Natural killer cell (primary cell): ENCODE results near the gene SHB. TPM values are rescaled to one million over a fixed set of nuclear protein-coding genes. Genes with fewer than 3 reads are reported as not detected.

Experiments used
- ATAC-seq, 3 donors: fragments of 150-1000 bp in 2 of 3; fragments of 200-7000 bp in 1 of 3; cut with Tn5 transposase; 1 replicate in 1 of 3; 2 replicates in 2 of 3; pipeline ENCODE4 v1.10.0; 2021; ENCODE audit warnings: mild to moderate bottlenecking in 2 of 3, moderate library complexity in 2 of 3
- DNase-seq, 2 donors: peaks; one replicate each; pipeline versions ENCODE4 v3.0.0 to v3.0.0-alpha.2; 2013 to 2021; ENCODE audit warnings: mixed read lengths in 1 of 2
- H3K27ac ChIP-seq: one replicate; pipeline ENCODE4 v1.5.1; 2013; ENCODE audit warnings: mild to moderate bottlenecking, low read length
- H3K27me3 ChIP-seq: one replicate; pipeline ENCODE4 v1.6.1; 2013; ENCODE audit warnings: low read length; ENCODE audit not compliant: control insufficient read depth, insufficient read depth
- H3K36me3 ChIP-seq: one replicate; pipeline ENCODE4 v1.6.1; 2013; ENCODE audit warnings: low read length; ENCODE audit not compliant: control insufficient read depth, insufficient read depth
- H3K4me1 ChIP-seq: one replicate; pipeline ENCODE4 v1.6.1; 2013; ENCODE audit warnings: low read length; ENCODE audit not compliant: control insufficient read depth, insufficient read depth
- H3K4me3 ChIP-seq: one replicate; pipeline ENCODE4 v1.5.1; 2013; ENCODE audit warnings: low read length
- H3K9me3 ChIP-seq: one replicate; pipeline ENCODE4 v1.6.1; 2013; ENCODE audit warnings: low read length; ENCODE audit not compliant: control insufficient read depth, insufficient read depth
- H3K27ac Mint-ChIP-seq, 2 donors: one replicate each; pipeline ENCODE4 v1.8.0; 2022; ENCODE audit warnings: mild to moderate bottlenecking in 2 of 2, mixed read lengths in 2 of 2, moderate library complexity in 1 of 2
- H3K27me3 Mint-ChIP-seq, 2 donors: one replicate each; pipeline ENCODE4 v1.8.0; 2022; ENCODE audit warnings: low read depth in 2 of 2, mixed read lengths in 2 of 2
- H3K36me3 Mint-ChIP-seq: one replicate; pipeline ENCODE4 v1.8.0; 2022; ENCODE audit warnings: mixed read lengths
- H3K4me1 Mint-ChIP-seq, 2 donors: one replicate each; pipeline ENCODE4 v1.8.0; 2022; ENCODE audit warnings: mixed read lengths in 2 of 2
- H3K4me3 Mint-ChIP-seq: one replicate; pipeline ENCODE4 v1.8.0; 2022; ENCODE audit warnings: mild to moderate bottlenecking, moderate library complexity, mixed read lengths
- H3K9me3 Mint-ChIP-seq, 2 donors: one replicate each; pipeline ENCODE4 v1.8.0; 2022; ENCODE audit warnings: mixed read lengths in 2 of 2
- WGBS: methylation state at CpG from one replicate; pipeline ENCODE4 v1.1.7; 2013; ENCODE audit warnings: missing lambda C conversion rate; ENCODE audit not compliant: insufficient coverage; 5-methylcytosine and 5-hydroxymethylcytosine counted together
- intact Hi-C: fragments of 100-400 bp; cut with micrococcal nuclease; formaldehyde crosslinking; loops from one replicate; pipeline ENCODE4 v1.14.2; 2022
- total RNA-seq, 4 donors: library from RNA; stranded (reverse); fragments of 120-200 nt in 1 of 4; gene quantifications; one replicate each; pipeline versions ENCODE4 v1.2.3 to v1.2.4, GENCODE V29; 2013 to 2022
- TF ChIP-seq, protein P1 (sequence below): fragments of 200-600 bp; IDR thresholded peaks from one replicate; pipeline ENCODE4 v1.8.0; 2022; ENCODE audit warnings: antibody characterized with exemption

Gene SHB
- total RNA-seq, 3 donors from 2014 or later (not counting 1 experiment from before 2014, with no cell fraction given): 2.7 to 7.1 (median 2.9) TPM

DNA sequence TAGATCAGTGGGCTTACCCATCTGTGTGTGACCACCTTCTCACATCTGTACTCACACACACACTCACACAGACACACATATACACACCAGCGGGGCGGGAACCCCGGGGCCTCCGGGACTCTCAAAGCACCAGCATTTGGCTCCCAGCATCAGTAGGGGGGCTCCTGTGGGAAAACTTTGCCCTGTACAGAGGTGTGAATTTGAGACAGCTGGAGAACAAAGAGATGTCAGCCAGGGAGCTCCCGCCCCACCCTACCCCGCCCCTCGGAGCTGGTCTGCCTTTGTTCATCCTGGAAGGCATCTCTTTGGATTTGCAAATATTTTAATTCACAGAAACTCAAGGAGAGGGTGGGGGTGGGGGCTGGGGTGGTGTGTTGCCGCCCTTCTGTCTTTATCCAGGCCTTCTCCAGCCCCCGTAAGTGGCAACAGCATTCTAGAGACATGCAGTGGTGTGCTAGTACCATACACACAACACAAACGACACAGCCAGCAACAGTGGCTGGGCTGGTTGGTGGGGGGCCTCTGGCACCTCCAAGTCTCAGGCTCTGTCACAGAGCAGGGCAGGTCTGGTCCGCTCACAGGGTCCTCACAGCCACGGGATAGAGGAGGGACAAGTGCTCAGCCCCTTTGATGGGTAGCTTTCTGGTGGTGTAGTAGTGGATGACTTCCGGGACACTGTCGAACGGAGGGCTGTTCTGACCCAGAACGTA, 149.6 kb downstream of the SHB start:
- TF ChIP-seq, protein P1, sequence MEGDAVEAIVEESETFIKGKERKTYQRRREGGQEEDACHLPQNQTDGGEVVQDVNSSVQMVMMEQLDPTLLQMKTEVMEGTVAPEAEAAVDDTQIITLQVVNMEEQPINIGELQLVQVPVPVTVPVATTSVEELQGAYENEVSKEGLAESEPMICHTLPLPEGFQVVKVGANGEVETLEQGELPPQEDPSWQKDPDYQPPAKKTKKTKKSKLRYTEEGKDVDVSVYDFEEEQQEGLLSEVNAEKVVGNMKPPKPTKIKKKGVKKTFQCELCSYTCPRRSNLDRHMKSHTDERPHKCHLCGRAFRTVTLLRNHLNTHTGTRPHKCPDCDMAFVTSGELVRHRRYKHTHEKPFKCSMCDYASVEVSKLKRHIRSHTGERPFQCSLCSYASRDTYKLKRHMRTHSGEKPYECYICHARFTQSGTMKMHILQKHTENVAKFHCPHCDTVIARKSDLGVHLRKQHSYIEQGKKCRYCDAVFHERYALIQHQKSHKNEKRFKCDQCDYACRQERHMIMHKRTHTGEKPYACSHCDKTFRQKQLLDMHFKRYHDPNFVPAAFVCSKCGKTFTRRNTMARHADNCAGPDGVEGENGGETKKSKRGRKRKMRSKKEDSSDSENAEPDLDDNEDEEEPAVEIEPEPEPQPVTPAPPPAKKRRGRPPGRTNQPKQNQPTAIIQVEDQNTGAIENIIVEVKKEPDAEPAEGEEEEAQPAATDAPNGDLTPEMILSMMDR: no peak
- no peak overlapping the region for H3K27ac ChIP-seq
- ATAC-seq: no peak
- Mint-ChIP-seq H3K4me1 (peaks cover 24 to 26% of the 10 kb centered on the region in 2 donors), H3K9me3 (no peaks in the 10 kb centered on the region), H3K4me3 (no peak overlapping the region), H3K36me3 (no peaks in the 10 kb centered on the region), H3K27ac (no peak overlapping the region), H3K27me3 (no peaks in the 10 kb centered on the region)
- H3K4me1 ChIP-seq: peaks cover 13% of the 10 kb centered on the region
- WGBS: 93% methylated on average over 16 of the region's 16 CpGs
- H3K36me3 ChIP-seq: no peaks in the 10 kb centered on the region
- H3K27me3 ChIP-seq: no peaks in the 10 kb centered on the region
- H3K4me3 ChIP-seq: no peak overlapping the region
- intact Hi-C loops: no loop called here
- no peak for DNase-seq
- H3K9me3 ChIP-seq: no peaks in the 10 kb centered on the region

DNA sequence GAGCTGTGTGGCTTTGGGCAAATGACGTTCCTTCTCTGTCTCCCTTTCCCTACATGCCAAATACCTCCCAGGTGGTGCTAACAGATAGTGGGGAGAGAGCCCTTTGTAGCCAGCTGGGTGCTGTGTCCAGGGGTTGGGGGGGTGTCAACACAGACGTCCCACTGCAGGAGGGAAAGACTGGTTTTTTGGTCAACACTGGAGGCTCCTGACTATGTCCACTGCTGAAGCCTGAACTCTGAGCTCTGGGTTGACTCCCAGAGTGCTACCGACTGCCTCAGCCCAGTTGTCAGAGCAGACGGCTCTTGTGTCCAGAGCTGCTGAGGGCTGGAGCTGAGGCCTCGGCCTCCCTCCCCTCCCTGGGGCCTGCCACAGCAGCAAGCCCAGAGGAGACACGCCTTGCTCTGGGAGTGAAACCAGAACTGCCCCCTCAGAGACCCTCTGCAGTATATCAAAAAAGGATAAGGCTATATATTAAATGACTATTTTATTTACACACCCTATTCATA, 150.3 kb downstream of the SHB start:
- no peak overlapping the region for H3K4me3 Mint-ChIP-seq
- no peak overlapping the region for H3K27ac Mint-ChIP-seq
- ATAC-seq (no peak), DNase-seq (no peak)
- H3K4me3 ChIP-seq: no peak overlapping the region
- 93% methylated on average over 4 of the region's 6 CpGs for WGBS
- H3K27me3 Mint-ChIP-seq: no peaks in the 10 kb centered on the region
- intact Hi-C loops: no loop called here
- no peak overlapping the region for H3K27ac ChIP-seq
- H3K36me3 ChIP-seq: no peaks in the 10 kb centered on the region
- no peaks in the 10 kb centered on the region for H3K9me3 ChIP-seq
- H3K36me3 Mint-ChIP-seq: no peaks in the 10 kb centered on the region
- H3K4me1 Mint-ChIP-seq: peaks cover 24 to 29% of the 10 kb centered on the region in 2 donors
- TF ChIP-seq, protein P1: no peak
- no peaks in the 10 kb centered on the region for H3K27me3 ChIP-seq
- no peaks in the 10 kb centered on the region for H3K9me3 Mint-ChIP-seq
- H3K4me1 ChIP-seq: peaks cover 13% of the 10 kb centered on the region

DNA sequence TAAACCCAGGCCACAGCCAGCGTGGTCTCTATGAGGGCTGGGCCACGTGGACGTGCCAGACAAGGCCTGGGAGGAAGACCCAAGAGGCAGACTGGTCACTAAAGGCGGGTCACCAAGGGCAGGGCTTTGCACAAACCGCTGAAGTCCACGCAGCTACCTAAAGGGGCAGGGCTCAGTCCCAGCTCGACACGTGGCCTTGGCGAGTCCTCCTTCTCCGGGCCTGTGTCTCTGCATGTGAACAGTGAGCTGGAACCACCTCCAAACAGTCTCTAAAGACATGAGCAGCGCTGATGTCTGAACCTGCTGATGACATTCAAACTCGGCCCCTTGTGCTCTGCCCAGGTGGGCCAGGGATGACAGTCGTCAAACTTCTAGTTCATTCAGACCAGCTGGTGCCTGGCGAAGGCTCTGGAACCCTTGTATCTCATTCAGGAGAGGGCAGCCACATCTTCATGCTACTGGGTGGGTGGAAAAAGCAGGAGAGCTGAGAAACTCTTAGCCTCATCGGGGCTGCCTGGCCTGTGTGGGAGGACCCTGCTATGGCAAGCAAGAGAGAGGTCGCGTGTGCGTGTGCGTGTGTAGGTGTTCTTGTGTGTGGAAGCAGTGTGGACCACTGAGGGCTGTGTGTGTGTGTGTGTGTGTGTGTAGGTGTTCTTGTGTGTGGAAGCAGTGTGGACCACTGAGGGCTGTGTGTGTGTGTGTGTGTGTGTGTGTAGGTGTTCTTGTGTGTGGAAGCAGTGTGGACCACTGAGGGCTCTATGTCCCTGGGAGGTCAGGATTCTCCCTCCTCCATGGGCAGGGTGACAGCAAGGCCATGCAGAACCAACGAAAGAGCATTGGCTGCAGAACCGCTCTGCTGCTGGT, 151.0 kb downstream of the SHB start:
- Mint-ChIP-seq H3K4me3 (peak overlapping the region; percentile 25), H3K27ac (peak overlapping the region; percentile 37 to 67), H3K36me3 (no peaks in the 10 kb centered on the region), H3K27me3 (no peaks in the 10 kb centered on the region), H3K9me3 (no peaks in the 10 kb centered on the region), H3K4me1 (peaks cover 24 to 34% of the 10 kb centered on the region in 2 donors)
- intact Hi-C loops: no loop called here
- Histone ChIP-seq H3K9me3 (no peaks in the 10 kb centered on the region), H3K4me1 (peaks cover 13% of the 10 kb centered on the region), H3K27ac (no peak overlapping the region), H3K36me3 (no peaks in the 10 kb centered on the region), H3K27me3 (no peaks in the 10 kb centered on the region), H3K4me3 (no peak overlapping the region)
- DNase-seq (no peak), ATAC-seq (no peak)
- WGBS: 85% methylated on average over 20 of the region's 21 CpGs
- TF ChIP-seq, protein P1: no peak
